Liver (tissue), 9 donors: ENCODE measurements around the gene COA1. TPM values are rescaled to one million over a fixed set of nuclear protein-coding genes. Genes with fewer than 3 reads are reported as not detected.

ENCODE experiments used
- DNase-seq: peaks from one replicate; pipeline ENCODE4 v3.0.0-alpha.2; 2017; ENCODE audit warnings: low spot score
- H3K27ac ChIP-seq, 2 donors: one replicate each; pipeline ENCODE4 v1.7.0; 2013; ENCODE audit warnings: inconsistent platforms in 2 of 2, low read length in 2 of 2, control low read depth in 1 of 2, low read depth in 1 of 2, mild to moderate bottlenecking in 1 of 2
- H3K27me3 ChIP-seq, 4 donors: one replicate each; pipeline versions ENCODE4 v1.6.1 to v1.7.0; 2013; ENCODE audit warnings: low read length in 3 of 4, inconsistent platforms in 1 of 4, mild to moderate bottlenecking in 1 of 4, moderate library complexity in 1 of 4; ENCODE audit not compliant: control insufficient read depth in 4 of 4, insufficient read depth in 4 of 4
- H3K36me3 ChIP-seq, 4 donors: one replicate each; pipeline versions ENCODE4 v1.6.1 to v1.7.0; 2013; ENCODE audit warnings: low read length in 3 of 4, mild to moderate bottlenecking in 3 of 4, low read depth in 1 of 4, moderate library complexity in 1 of 4; ENCODE audit not compliant: control insufficient read depth in 4 of 4, insufficient read depth in 3 of 4
- H3K4me1 ChIP-seq, 4 donors: one replicate each; pipeline versions ENCODE4 v1.6.1 to v1.7.0; 2013; ENCODE audit warnings: low read length in 3 of 4, mild to moderate bottlenecking in 3 of 4, moderate library complexity in 1 of 4; ENCODE audit not compliant: control insufficient read depth in 4 of 4, insufficient read depth in 4 of 4
- H3K4me3 ChIP-seq, 3 donors: one replicate each; pipeline versions ENCODE4 v1.6.1 to v1.7.0; 2013; ENCODE audit warnings: low read length in 3 of 3, control low read depth in 1 of 3, low read depth in 1 of 3, mild to moderate bottlenecking in 1 of 3
- H3K9ac ChIP-seq, 2 donors: one replicate each; pipeline ENCODE4 v1.7.0; 2013; ENCODE audit warnings: low read length in 2 of 2, mild to moderate bottlenecking in 2 of 2, moderate library complexity in 2 of 2, control low read depth in 1 of 2, low read depth in 1 of 2
- H3K9me3 ChIP-seq, 4 donors: one replicate each; pipeline versions ENCODE4 v1.6.1 to v1.7.0; 2013; ENCODE audit warnings: low read length in 3 of 4; ENCODE audit not compliant: control insufficient read depth in 4 of 4
- ATF3 ChIP-seq: IDR thresholded peaks from 2 replicates; pipeline ENCODE4 v1.6.1; 2016; ENCODE audit warnings: antibody characterized with exemption
- EGR1 ChIP-seq, 2 donors: IDR thresholded peaks; 2 replicates each; pipeline ENCODE4 v1.6.1; 2016 to 2018; ENCODE audit warnings: antibody characterized with exemption in 2 of 2, low read depth in 2 of 2
- FOXA1 ChIP-seq: IDR thresholded peaks from 2 replicates; pipeline ENCODE4 v1.6.1; 2016; ENCODE audit warnings: antibody characterized with exemption
- FOXA2 ChIP-seq: IDR thresholded peaks from 2 replicates; pipeline ENCODE4 v1.6.1; 2016; ENCODE audit warnings: antibody characterized with exemption
- GABPA ChIP-seq, 2 donors: IDR thresholded peaks in 1 of 2; conservative IDR thresholded peaks in 1 of 2; 2 replicates each; pipeline ENCODE4 v1.6.1; 2016; ENCODE audit warnings: antibody characterized with exemption in 2 of 2, mild to moderate bottlenecking in 1 of 2, moderate library complexity in 1 of 2
- HNF4A ChIP-seq, 2 donors: conservative IDR thresholded peaks; 2 replicates each; pipeline ENCODE4 v1.6.1; 2016; ENCODE audit warnings: antibody characterized with exemption in 2 of 2, mild to moderate bottlenecking in 2 of 2
- HNF4G ChIP-seq: IDR thresholded peaks from 2 replicates; pipeline ENCODE4 v1.6.1; 2016; ENCODE audit warnings: antibody characterized with exemption
- JUND ChIP-seq, 2 donors: IDR thresholded peaks; 2 replicates each; pipeline ENCODE4 v1.6.1; 2016; ENCODE audit warnings: antibody characterized with exemption in 2 of 2
- NR2F2 ChIP-seq: IDR thresholded peaks from 2 replicates; pipeline ENCODE4 v1.6.1; 2016; ENCODE audit warnings: antibody characterized with exemption
- RAD21 ChIP-seq, 2 donors: IDR thresholded peaks; 2 replicates each; pipeline ENCODE4 v1.6.1; 2016; ENCODE audit warnings: antibody characterized with exemption in 2 of 2, mild to moderate bottlenecking in 2 of 2
- RXRA ChIP-seq, 2 donors: IDR thresholded peaks; 2 replicates each; pipeline ENCODE4 v1.6.1; 2017 to 2018; ENCODE audit warnings: antibody characterized with exemption in 2 of 2, mild to moderate bottlenecking in 1 of 2
- SP1 ChIP-seq: IDR thresholded peaks from 2 replicates; pipeline ENCODE4 v1.6.1; 2018; ENCODE audit warnings: antibody characterized with exemption, mild to moderate bottlenecking
- TAF1 ChIP-seq: conservative IDR thresholded peaks from 2 replicates; pipeline ENCODE4 v1.6.1; 2016; ENCODE audit warnings: antibody characterized with exemption, mild to moderate bottlenecking
- YY1 ChIP-seq: IDR thresholded peaks from 2 replicates; pipeline ENCODE4 v1.6.1; 2016; ENCODE audit warnings: antibody characterized with exemption, mild to moderate bottlenecking
- ZBTB33 ChIP-seq: IDR thresholded peaks from 2 replicates; pipeline ENCODE4 v1.6.1; 2016; ENCODE audit warnings: antibody characterized with exemption
- WGBS: extraction: QIAGEN DNeasy Blood & Tissue Kit; methylation state at CpG from one replicate; pipeline ENCODE4 v1.1.7; 2013; 5-methylcytosine and 5-hydroxymethylcytosine counted together
- polyA plus RNA-seq, 2 donors: library from polyadenylated mRNA; stranded (reverse) in 1 of 2; unstranded in 1 of 2; fragments of 200-250 nt in 1 of 2; fragments of >200 nt in 1 of 2; fragmentation: Nextera tagmentation in 1 of 2; extraction: Ambion mirVana in 1 of 2; gene quantifications; one replicate each; pipeline versions ENCODE4 v1.2.1 to v1.2.3, GENCODE V29; 2013 to 2015
- total RNA-seq, 2 donors: library from RNA; depleted of rRNA; stranded (reverse); fragments of >200 nt; gene quantifications; one replicate each; pipeline ENCODE4 v1.2.3, GENCODE V29; 2014
- TF ChIP-seq, protein P1 (sequence below): IDR thresholded peaks from 2 replicates; pipeline ENCODE4 v1.6.1; 2016; ENCODE audit warnings: antibody characterized with exemption, mild to moderate bottlenecking
- TF ChIP-seq, protein P2 (sequence below): IDR thresholded peaks from 2 replicates; pipeline ENCODE4 v1.6.1; 2016; ENCODE audit warnings: antibody characterized with exemption
- TF ChIP-seq, protein P3 (sequence below): fragments of 150-350 bp; IDR thresholded peaks from 2 replicates; pipeline ENCODE4 v1.5.1; 2017; ENCODE audit warnings: improper control_type of control experiment, low read depth, low read length; ENCODE audit not compliant: missing input control
- donor health status: healthy.
- donor health status: healthy.
- donor health status: healthy.
- donor health status: healthy.
- donor health status: healthy.

The COA1 gene
- total and polyA plus RNA-seq, 4 donors = 16.6 to 37.8 (median 29.4) TPM

DNA sequence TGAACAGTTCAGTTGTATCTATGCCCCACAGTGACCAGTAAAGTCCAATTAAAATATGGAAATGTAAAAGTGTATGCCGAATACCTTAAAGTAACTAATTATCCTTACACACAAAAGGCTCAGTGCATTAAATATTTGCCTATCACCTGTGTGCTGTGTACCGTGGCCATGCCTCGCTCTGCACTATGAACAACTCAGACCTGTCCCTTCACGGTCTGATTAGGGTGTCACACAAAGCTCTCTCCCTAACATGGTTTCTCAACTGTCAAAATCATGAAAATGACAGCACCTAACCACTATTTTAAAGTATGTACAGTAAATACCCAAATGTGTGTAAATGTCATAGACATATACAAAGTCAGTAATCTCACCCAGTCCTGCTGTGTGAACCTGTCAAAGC is 103.3 kb downstream of the COA1 start:
- Histone ChIP-seq H3K27ac (no peak overlapping the region), H3K4me3 (no peak overlapping the region), H3K9ac (no peak overlapping the region), H3K27me3 (no peaks in the 10 kb centered on the region), H3K36me3 (peaks cover 0 to 7% (median 0%) of the 10 kb centered on the region in 4 donors), H3K9me3 (no peaks in the 10 kb centered on the region), H3K4me1 (peaks cover 0 to 1% (median 0%) of the 10 kb centered on the region in 4 donors)
- no peak for TF ChIP-seq TAF1
- TF ChIP-seq HNF4A (conservative IDR thresholded peaks at IDR 0.05) = no peak
- TF ChIP-seq, protein P1, sequence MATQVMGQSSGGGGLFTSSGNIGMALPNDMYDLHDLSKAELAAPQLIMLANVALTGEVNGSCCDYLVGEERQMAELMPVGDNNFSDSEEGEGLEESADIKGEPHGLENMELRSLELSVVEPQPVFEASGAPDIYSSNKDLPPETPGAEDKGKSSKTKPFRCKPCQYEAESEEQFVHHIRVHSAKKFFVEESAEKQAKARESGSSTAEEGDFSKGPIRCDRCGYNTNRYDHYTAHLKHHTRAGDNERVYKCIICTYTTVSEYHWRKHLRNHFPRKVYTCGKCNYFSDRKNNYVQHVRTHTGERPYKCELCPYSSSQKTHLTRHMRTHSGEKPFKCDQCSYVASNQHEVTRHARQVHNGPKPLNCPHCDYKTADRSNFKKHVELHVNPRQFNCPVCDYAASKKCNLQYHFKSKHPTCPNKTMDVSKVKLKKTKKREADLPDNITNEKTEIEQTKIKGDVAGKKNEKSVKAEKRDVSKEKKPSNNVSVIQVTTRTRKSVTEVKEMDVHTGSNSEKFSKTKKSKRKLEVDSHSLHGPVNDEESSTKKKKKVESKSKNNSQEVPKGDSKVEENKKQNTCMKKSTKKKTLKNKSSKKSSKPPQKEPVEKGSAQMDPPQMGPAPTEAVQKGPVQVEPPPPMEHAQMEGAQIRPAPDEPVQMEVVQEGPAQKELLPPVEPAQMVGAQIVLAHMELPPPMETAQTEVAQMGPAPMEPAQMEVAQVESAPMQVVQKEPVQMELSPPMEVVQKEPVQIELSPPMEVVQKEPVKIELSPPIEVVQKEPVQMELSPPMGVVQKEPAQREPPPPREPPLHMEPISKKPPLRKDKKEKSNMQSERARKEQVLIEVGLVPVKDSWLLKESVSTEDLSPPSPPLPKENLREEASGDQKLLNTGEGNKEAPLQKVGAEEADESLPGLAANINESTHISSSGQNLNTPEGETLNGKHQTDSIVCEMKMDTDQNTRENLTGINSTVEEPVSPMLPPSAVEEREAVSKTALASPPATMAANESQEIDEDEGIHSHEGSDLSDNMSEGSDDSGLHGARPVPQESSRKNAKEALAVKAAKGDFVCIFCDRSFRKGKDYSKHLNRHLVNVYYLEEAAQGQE = no peak
- TF ChIP-seq NR2F2 = no peak
- TF ChIP-seq HNF4G = no peak
- no peak for TF ChIP-seq EGR1 (IDR thresholded peaks at IDR 0.05; ENCODE audit: low read depth in 2 of 2)
- TF ChIP-seq SP1 = no peak
- TF ChIP-seq, protein P2, sequence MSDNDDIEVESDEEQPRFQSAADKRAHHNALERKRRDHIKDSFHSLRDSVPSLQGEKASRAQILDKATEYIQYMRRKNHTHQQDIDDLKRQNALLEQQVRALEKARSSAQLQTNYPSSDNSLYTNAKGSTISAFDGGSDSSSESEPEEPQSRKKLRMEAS = no peak
- no peak for TF ChIP-seq RAD21 (IDR thresholded peaks at IDR 0.05)
- TF ChIP-seq, protein P3, sequence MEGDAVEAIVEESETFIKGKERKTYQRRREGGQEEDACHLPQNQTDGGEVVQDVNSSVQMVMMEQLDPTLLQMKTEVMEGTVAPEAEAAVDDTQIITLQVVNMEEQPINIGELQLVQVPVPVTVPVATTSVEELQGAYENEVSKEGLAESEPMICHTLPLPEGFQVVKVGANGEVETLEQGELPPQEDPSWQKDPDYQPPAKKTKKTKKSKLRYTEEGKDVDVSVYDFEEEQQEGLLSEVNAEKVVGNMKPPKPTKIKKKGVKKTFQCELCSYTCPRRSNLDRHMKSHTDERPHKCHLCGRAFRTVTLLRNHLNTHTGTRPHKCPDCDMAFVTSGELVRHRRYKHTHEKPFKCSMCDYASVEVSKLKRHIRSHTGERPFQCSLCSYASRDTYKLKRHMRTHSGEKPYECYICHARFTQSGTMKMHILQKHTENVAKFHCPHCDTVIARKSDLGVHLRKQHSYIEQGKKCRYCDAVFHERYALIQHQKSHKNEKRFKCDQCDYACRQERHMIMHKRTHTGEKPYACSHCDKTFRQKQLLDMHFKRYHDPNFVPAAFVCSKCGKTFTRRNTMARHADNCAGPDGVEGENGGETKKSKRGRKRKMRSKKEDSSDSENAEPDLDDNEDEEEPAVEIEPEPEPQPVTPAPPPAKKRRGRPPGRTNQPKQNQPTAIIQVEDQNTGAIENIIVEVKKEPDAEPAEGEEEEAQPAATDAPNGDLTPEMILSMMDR = no peak
- TF ChIP-seq ZBTB33 = no peak
- no peak for TF ChIP-seq GABPA (IDR thresholded peaks at IDR 0.05 in 1 of 2, conservative IDR thresholded peaks at IDR 0.05 in 1 of 2)
- no peak for TF ChIP-seq ATF3
- no peak for TF ChIP-seq RXRA (IDR thresholded peaks at IDR 0.05)
- TF ChIP-seq YY1 = no peak
- DNase-seq = no peak
- WGBS = 92% methylated on average over 4 of the region's 4 CpGs

DNA sequence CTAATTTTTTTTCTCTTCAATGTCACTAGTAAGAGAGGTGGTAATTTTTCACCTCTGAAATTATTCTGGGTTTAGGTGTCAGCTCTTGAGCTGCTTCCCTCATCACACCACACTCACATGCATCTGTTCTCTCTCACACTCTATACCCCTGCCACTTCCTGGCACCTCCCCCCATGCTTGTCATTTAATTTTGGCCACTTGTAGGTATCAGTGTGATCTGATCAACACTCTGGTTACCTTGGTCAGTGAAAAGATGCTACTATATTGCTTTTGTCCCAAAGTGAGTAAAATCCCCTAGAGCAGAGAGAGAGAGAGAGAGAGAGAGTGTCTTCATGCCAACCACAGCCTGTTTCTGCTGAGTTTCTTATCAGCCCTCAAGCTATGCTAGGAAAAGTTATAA is 103.9 kb downstream of the COA1 start:
- no peaks in the 10 kb centered on the region for H3K9me3 ChIP-seq
- no peaks in the 10 kb centered on the region for H3K27me3 ChIP-seq
- no peak for DNase-seq
- H3K4me1 ChIP-seq = peaks cover 0 to 1% (median 0%) of the 10 kb centered on the region in 4 donors
- no peak overlapping the region for H3K9ac ChIP-seq
- TF ChIP-seq JUND (IDR thresholded peaks at IDR 0.05) (no peak), EGR1 (IDR thresholded peaks at IDR 0.05; ENCODE audit: low read depth in 2 of 2) (no peak), RAD21 (IDR thresholded peaks at IDR 0.05) (no peak), YY1 (no peak), HNF4G (no peak), SP1 (no peak), RXRA (IDR thresholded peaks at IDR 0.05) (no peak), FOXA1 (no peak), FOXA2 (no peak), ATF3 (no peak), TAF1 (no peak)
- TF ChIP-seq, protein P1 = no peak
- TF ChIP-seq, protein P2 = no peak
- H3K36me3 ChIP-seq = peaks cover 0 to 5% (median under 1%) of the 10 kb centered on the region in 4 donors
- no peak overlapping the region for H3K4me3 ChIP-seq
- no peak overlapping the region for H3K27ac ChIP-seq
